OCI-LY7 (cell line): ENCODE measurements around the gene ENAM. TPM values are rescaled to one million over a fixed set of nuclear protein-coding genes. Genes with fewer than 3 reads are reported as not detected.

Experiments
- BruUV-seq: library from RNA; stranded (reverse); fragments of 400-500 nt; replicated peaks from 2 replicates; lab custom pipeline; 2021; lab: Mats Ljungman, UMichigan
- CTCF ChIA-PET: fragments of 300-600 bp; sonication (Branson Sonifier 250); formaldehyde crosslinking; loops from one replicate; lab custom pipeline; 2022; ENCODE audit warnings: antibody characterized with exemption; ENCODE audit not compliant: unreplicated experiment; lab: Charles Lee
- POLR2A ChIA-PET: fragments of 300-600 bp; sonication (Branson Sonifier 250); formaldehyde crosslinking; loops from one replicate; lab custom pipeline; 2022; ENCODE audit warnings: antibody characterized with exemption; lab: Charles Lee
- DNase-seq: peaks from one replicate; pipeline ENCODE4 v3.0.0-alpha.2; 2015; ENCODE audit warnings: low spot score
- H2AFZ ChIP-seq: fragments of 200-600 bp; sonication (generic), shearing (Covaris generic); 2 replicates; pipeline ENCODE4 v1.6.1; 2014; ENCODE audit warnings: mild to moderate bottlenecking, antibody characterized with exemption, low read length, moderate library complexity
- H3K27ac ChIP-seq: fragments of 200-600 bp; sonication (generic); 2 replicates; pipeline ENCODE4 v1.5.1; 2014; ENCODE audit warnings: mixed run types, low read depth, mild to moderate bottlenecking, moderate library complexity, low read length, inconsistent platforms; ENCODE audit not compliant: poor library complexity, severe bottlenecking
- H3K36me3 ChIP-seq: fragments of 200-600 bp; sonication (generic); 2 replicates; pipeline ENCODE4 v1.6.1; 2014; ENCODE audit warnings: mild to moderate bottlenecking, antibody characterized with exemption, low read length, moderate library complexity, mixed read lengths; ENCODE audit not compliant: insufficient read depth
- H3K4me1 ChIP-seq: fragments of 200-600 bp; sonication (generic); 2 replicates; pipeline ENCODE4 v1.5.1; 2014; ENCODE audit warnings: mild to moderate bottlenecking, low read length; ENCODE audit not compliant: insufficient read depth, poor library complexity, severe bottlenecking
- H3K4me2 ChIP-seq: fragments of 200-600 bp; sonication (generic); 2 replicates; pipeline ENCODE4 v1.6.1; 2014; ENCODE audit warnings: mild to moderate bottlenecking, low read length
- H3K4me3 ChIP-seq: fragments of 200-600 bp; sonication (generic); 2 replicates; pipeline ENCODE4 v1.5.1; 2014; ENCODE audit warnings: mild to moderate bottlenecking, low read depth, low read length; ENCODE audit not compliant: poor library complexity, severe bottlenecking
- H3K79me2 ChIP-seq: fragments of 200-600 bp; sonication (generic); 2 replicates; pipeline ENCODE4 v1.6.1; 2016; ENCODE audit warnings: low read depth, mild to moderate bottlenecking, low read length, moderate library complexity, mixed read lengths; ENCODE audit not compliant: insufficient read depth
- H3K9me2 ChIP-seq: fragments of 200-600 bp; sonication (generic); 2 replicates; pipeline ENCODE4 v1.6.1; 2016; ENCODE audit warnings: mild to moderate bottlenecking, low read length, mixed read lengths; ENCODE audit not compliant: insufficient read depth
- H3K9me3 ChIP-seq: fragments of 200-600 bp; sonication (generic); 2 replicates; pipeline ENCODE4 v1.6.1; 2014; ENCODE audit warnings: mild to moderate bottlenecking, mixed run types, low read length, mixed read lengths
- H4K20me1 ChIP-seq: fragments of 200-600 bp; sonication (generic); 2 replicates; pipeline ENCODE4 v1.6.1; 2014; ENCODE audit warnings: mild to moderate bottlenecking, antibody characterized with exemption, low read length, moderate library complexity, mixed read lengths; ENCODE audit not compliant: insufficient read depth
- EZH2phosphoT487 ChIP-seq: fragments of 200-600 bp; sonication (generic); IDR thresholded peaks from 2 replicates; pipeline ENCODE4 v1.6.1; 2018; ENCODE audit warnings: low read depth, borderline replicate concordance, mild to moderate bottlenecking, mixed run types, antibody characterized with exemption, low read length, moderate library complexity, mixed read lengths
- intact Hi-C: fragments of 100-400 bp; cut with micrococcal nuclease; formaldehyde crosslinking; loops from one replicate; pipeline ENCODE4 v1.10.0; 2022; ENCODE audit not compliant: unreplicated experiment
- total RNA-seq, 2 experiments: library from RNA; depleted of rRNA in 1 of 2; stranded (reverse); fragments of >200 nt in 1 of 2; shearing (Covaris generic) in 1 of 2; gene quantifications; 2 replicates each; pipeline ENCODE4 v1.2.3, GENCODE V29; 2014 to 2022
- TF ChIP-seq, protein P1 (sequence below): fragments of 200-600 bp; sonication (generic); conservative IDR thresholded peaks from 2 replicates; pipeline ENCODE4 v1.5.1; 2014; ENCODE audit warnings: mild to moderate bottlenecking, antibody characterized with exemption, low read length, moderate library complexity, mixed read lengths

The ENAM gene
- total RNA-seq, 2 experiments from 2014 or later = 0.32 to 3.5 TPM

DNA sequence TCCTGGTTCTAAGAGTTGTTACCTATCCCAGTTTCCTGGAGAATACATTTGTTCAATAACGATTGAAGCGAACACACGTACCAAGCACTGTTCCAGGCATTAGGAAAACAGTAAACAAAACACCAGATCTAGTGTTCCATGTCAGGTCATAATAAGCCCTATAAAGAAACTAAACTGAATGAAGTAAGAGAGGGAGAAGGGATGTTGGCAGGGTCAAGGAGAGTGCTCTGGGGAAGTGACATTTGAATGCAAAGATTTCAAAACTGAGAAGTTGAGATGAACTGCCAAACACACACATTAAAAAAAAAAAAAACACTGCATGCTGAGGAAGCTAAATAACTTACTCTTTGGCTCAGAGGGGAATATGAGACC, 14.4 kb upstream of the ENAM start:
- no peaks in the 10 kb centered on the region for H3K9me2 ChIP-seq
- peaks cover 20% of the 10 kb centered on the region for H3K4me1 ChIP-seq
- TF ChIP-seq, protein P1, sequence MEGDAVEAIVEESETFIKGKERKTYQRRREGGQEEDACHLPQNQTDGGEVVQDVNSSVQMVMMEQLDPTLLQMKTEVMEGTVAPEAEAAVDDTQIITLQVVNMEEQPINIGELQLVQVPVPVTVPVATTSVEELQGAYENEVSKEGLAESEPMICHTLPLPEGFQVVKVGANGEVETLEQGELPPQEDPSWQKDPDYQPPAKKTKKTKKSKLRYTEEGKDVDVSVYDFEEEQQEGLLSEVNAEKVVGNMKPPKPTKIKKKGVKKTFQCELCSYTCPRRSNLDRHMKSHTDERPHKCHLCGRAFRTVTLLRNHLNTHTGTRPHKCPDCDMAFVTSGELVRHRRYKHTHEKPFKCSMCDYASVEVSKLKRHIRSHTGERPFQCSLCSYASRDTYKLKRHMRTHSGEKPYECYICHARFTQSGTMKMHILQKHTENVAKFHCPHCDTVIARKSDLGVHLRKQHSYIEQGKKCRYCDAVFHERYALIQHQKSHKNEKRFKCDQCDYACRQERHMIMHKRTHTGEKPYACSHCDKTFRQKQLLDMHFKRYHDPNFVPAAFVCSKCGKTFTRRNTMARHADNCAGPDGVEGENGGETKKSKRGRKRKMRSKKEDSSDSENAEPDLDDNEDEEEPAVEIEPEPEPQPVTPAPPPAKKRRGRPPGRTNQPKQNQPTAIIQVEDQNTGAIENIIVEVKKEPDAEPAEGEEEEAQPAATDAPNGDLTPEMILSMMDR = no peak
- TF ChIP-seq EZH2phosphoT487 = no peak
- H2AFZ ChIP-seq = peak overlapping the region; percentile 81
- H3K4me3 ChIP-seq = peak overlapping the region; percentile 34
- no peaks in the 10 kb centered on the region for H4K20me1 ChIP-seq
- H3K27ac ChIP-seq = no peak overlapping the region
- 0 out of 2 replicates have a peak, but pooled peaks cover under 1% of the 10 kb centered on the region for H3K36me3 ChIP-seq
- intact Hi-C loops = no loop called here
- H3K9me3 ChIP-seq = no peaks in the 10 kb centered on the region
- ChIA-PET CTCF (interaction anchor here (0.8 to 1.5 kb wide), 4 partner anchors 10 to 122 kb away, joined by 3 to 6 read pairs (median 4); no protein-coding TSS in a partner anchor), POLR2A (interaction anchor here (0.6 to 2.9 kb wide), 9 partner anchors 10 to 1396 kb away, joined by 3 to 11 read pairs (median 4); partner anchors contain the start of gene UTP3)
- BruUV-seq = no TSS peak
- H3K79me2 ChIP-seq = no peaks in the 10 kb centered on the region
- peak overlapping the region; percentile 68 for H3K4me2 ChIP-seq
- DNase-seq = peak; percentile 29

DNA sequence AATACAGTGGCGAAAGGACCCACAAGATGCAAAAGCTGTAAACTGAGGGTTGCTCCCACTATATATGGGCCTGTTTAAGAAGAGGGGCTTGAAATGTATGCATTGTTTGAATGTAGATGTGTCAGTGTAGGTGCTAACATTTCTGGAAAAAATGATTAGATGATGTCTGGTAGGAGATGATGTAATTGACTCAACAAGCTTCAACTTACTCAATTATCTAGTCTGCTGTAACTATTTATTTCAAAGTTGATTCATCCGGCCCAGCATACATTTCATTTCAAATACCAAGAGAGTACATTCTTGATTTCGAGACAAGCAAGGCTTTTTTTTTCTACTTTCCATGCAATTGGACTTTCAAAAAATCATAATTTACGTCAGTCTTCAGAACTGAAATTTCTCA, 9.3 kb upstream of the ENAM start:
- no TSS peak for BruUV-seq
- no peak overlapping the region for H2AFZ ChIP-seq
- TF ChIP-seq EZH2phosphoT487 = no peak
- TF ChIP-seq, protein P1 = no peak
- POLR2A ChIA-PET = interaction anchor here (0.7 kb wide), 1 partner anchor 19 kb away, joined by 3 read pairs; no protein-coding TSS in a partner anchor
- peaks cover 5% of the 10 kb centered on the region for H3K4me1 ChIP-seq
- H3K4me3 ChIP-seq = no peak overlapping the region
- no peaks in the 10 kb centered on the region; the same call in 1 of the 2 replicates for H3K9me3 ChIP-seq
- intact Hi-C loops = no loop called here
- H3K27ac ChIP-seq = no peak overlapping the region
- no peak for DNase-seq
- H3K9me2 ChIP-seq = no peaks in the 10 kb centered on the region
- no peaks in the 10 kb centered on the region for H4K20me1 ChIP-seq
- CTCF ChIA-PET = no interaction called here
- H3K79me2 ChIP-seq = no peaks in the 10 kb centered on the region
- 0 out of 2 replicates have a peak, but pooled peaks cover 7% of the 10 kb centered on the region for H3K36me3 ChIP-seq
- no peak overlapping the region for H3K4me2 ChIP-seq

DNA sequence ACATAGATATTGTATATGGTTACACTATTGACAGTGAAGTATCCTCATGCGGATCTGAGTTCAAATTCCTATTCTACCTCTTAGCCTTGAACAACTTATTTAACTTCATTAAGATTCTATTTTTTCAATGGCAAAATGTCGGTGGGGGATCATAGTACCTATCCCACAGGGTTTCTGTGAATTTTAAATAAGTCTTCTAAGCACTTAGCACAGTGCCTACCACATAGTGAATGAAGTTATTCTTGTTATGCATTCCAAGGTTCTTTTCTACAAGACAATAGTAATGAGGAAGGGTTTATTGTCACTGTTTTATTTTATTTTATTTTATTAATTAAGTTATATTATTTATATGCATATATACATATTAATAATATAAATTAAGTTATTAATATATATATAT, 8.8 kb upstream of the ENAM start:
- H3K27ac ChIP-seq = no peak overlapping the region
- POLR2A ChIA-PET = interaction anchor here (0.7 kb wide), 1 partner anchor 18 kb away, joined by 3 read pairs; no protein-coding TSS in a partner anchor
- intact Hi-C loops = no loop called here
- H3K36me3 ChIP-seq = 0 out of 2 replicates have a peak, but pooled peaks cover 7% of the 10 kb centered on the region
- H4K20me1 ChIP-seq = no peaks in the 10 kb centered on the region
- no peak for TF ChIP-seq EZH2phosphoT487
- TF ChIP-seq, protein P1 = no peak
- no peaks in the 10 kb centered on the region for H3K4me1 ChIP-seq
- BruUV-seq = no TSS peak
- CTCF ChIA-PET = no interaction called here
- no peak for DNase-seq
- no peak overlapping the region for H2AFZ ChIP-seq
- no peak overlapping the region for H3K4me3 ChIP-seq
- H3K9me3 ChIP-seq = no peaks in the 10 kb centered on the region; the same call in 1 of the 2 replicates
- H3K9me2 ChIP-seq = no peaks in the 10 kb centered on the region
- no peak overlapping the region for H3K4me2 ChIP-seq
- H3K79me2 ChIP-seq = no peaks in the 10 kb centered on the region
